ENCODE results near the gene BRD1.

BRD1 gene

DNA sequence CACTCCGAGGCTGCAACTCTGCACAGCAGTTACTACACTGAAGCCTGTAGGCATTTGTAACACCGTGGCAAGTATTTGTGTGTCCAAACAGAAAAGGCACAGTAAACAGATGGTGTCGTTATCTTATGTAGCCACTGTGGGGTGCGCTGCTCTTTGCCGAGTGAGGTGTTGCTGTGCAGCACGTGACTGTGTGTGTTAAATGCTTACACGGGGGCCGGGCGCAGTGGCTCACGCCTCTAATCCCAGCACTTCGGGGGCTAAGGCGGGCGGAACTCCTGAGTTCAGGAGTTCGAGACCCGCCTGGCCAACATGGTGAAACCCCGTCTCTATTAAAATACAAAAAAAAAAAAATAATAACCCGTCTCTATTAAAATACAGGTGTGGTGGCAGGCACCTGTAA is 37.5 kb upstream of the BRD1 start:
- no peak overlapping the region for H3K4me3 ChIP-seq (ENCODE audit: insufficient read depth, low read depth, low read length)
- 89 to 90% methylated on average over 17 of the region's 17 CpGs for WGBS, 2 experiments

GRCh38 chr22:49863931-49864330 is 36.3 kb upstream of the BRD1 start:
- Histone ChIP-seq H3K27ac (ENCODE audit: insufficient read depth, low read depth, low read length, poor library complexity, severe bottlenecking) (no peak overlapping the region), H3K4me1 (ENCODE audit: control insufficient read depth, insufficient read depth, low read length) (no peaks in the 10 kb centered on the region), H3K27me3 (ENCODE audit: control insufficient read depth, insufficient read depth, low read length, poor library complexity, severe bottlenecking) (no peaks in the 10 kb centered on the region), H3K4me3 (ENCODE audit: insufficient read depth, low read depth, low read length) (no peak overlapping the region), H3K9me3 (ENCODE audit: control insufficient read depth, low read length) (no peaks in the 10 kb centered on the region), H3K36me3 (ENCODE audit: control insufficient read depth, insufficient read depth, low read length) (peaks cover 8% of the 10 kb centered on the region)
- WGBS, 2 experiments, result 79 to 83% methylated on average over 7 of the region's 7 CpGs

More for the DNA sequence above, 37.5 kb upstream of the BRD1 start:
- no peaks in the 10 kb centered on the region for H3K27me3 ChIP-seq (ENCODE audit: control insufficient read depth, insufficient read depth, low read length, poor library complexity, severe bottlenecking)
- H3K36me3 ChIP-seq (ENCODE audit: control insufficient read depth, insufficient read depth, low read length), result peaks cover 8% of the 10 kb centered on the region
- no peaks in the 10 kb centered on the region for H3K9me3 ChIP-seq (ENCODE audit: control insufficient read depth, low read length)
- H3K4me1 ChIP-seq (ENCODE audit: control insufficient read depth, insufficient read depth, low read length), result no peaks in the 10 kb centered on the region
- no peak overlapping the region for H3K27ac ChIP-seq (ENCODE audit: insufficient read depth, low read depth, low read length, poor library complexity, severe bottlenecking)

DNA sequence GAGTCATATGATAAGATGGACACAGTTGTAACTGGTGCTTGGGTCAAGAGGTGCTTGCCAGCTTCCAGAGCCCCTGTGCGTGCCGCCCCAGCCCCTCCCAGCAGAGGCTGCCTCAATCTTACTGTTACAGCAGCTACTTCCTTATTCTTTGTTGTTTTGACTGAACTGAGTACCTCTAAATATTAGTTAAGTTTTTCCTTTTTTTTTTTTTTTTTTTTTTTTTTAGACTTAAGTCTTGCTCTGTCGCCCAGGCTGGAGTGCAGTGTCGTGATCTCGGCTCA is 34.8 kb upstream of the BRD1 start:
- Histone ChIP-seq H3K4me3 (ENCODE audit: insufficient read depth, low read depth, low read length) (no peak overlapping the region), H3K27ac (ENCODE audit: insufficient read depth, low read depth, low read length, poor library complexity, severe bottlenecking) (no peak overlapping the region), H3K9me3 (ENCODE audit: control insufficient read depth, low read length) (no peaks in the 10 kb centered on the region), H3K27me3 (ENCODE audit: control insufficient read depth, insufficient read depth, low read length, poor library complexity, severe bottlenecking) (no peaks in the 10 kb centered on the region), H3K36me3 (ENCODE audit: control insufficient read depth, insufficient read depth, low read length) (peaks cover 6% of the 10 kb centered on the region), H3K4me1 (ENCODE audit: control insufficient read depth, insufficient read depth, low read length) (no peaks in the 10 kb centered on the region)
- WGBS, 2 experiments, result 96 to 99% methylated on average over 5 of the region's 5 CpGs

DNA sequence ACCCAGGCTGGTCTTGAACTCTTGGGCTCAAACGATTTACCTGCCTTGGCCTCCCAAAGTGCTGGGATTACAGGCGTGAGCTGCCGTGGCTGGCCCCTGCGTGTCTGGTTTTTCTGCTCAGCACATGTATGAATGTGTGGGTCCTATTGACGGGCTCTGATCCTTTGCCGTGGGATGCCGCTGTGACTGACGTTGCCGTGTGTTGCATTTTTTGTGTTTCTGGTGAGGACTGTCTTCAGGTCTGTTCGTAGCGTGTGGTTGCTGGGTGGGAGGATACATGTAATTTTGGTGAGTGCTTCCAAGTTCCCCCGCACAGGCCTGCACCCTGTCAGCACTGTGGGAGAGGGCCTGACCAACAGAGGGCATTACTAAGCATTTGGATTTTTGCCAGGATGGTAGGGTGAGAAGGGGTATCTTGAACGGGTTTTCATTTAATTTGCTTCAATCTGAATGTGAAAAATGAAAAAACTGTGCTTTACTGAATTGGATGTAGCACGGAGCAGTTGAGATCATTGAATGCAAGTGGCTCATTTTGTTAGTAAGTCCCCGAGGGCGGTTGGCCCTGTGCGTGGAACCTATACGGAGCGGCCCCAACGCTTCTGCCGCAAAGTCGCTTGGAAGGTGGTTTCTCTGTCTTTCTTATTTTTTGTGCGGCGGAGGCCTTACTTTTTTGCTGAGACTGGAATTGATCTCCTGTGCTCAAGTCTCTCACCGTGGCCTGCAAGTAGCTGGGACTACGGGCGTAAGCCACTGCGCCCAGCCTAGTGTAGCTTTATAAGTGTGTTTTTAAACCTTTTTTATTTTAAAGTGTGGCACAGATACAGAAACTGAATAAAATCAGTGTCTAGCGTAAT is 34.2 kb upstream of the BRD1 start:
- no peaks in the 10 kb centered on the region for H3K9me3 ChIP-seq (ENCODE audit: control insufficient read depth, low read length)
- H3K36me3 ChIP-seq (ENCODE audit: control insufficient read depth, insufficient read depth, low read length), result peaks cover under 1% of the 10 kb centered on the region
- H3K4me3 ChIP-seq (ENCODE audit: insufficient read depth, low read depth, low read length), result no peak overlapping the region
- 93 to 95% methylated on average over 29 of the region's 29 CpGs for WGBS, 2 experiments
- no peak overlapping the region for H3K27ac ChIP-seq (ENCODE audit: insufficient read depth, low read depth, low read length, poor library complexity, severe bottlenecking)
- H3K4me1 ChIP-seq (ENCODE audit: control insufficient read depth, insufficient read depth, low read length), result no peaks in the 10 kb centered on the region
- H3K27me3 ChIP-seq (ENCODE audit: control insufficient read depth, insufficient read depth, low read length, poor library complexity, severe bottlenecking), result no peaks in the 10 kb centered on the region

- 92 to 95% methylated on average over 13 of the region's 14 CpGs for WGBS, 2 experiments
- H3K27me3 ChIP-seq (ENCODE audit: control insufficient read depth, insufficient read depth, low read length, poor library complexity, severe bottlenecking), result no peaks in the 10 kb centered on the region
- H3K9me3 ChIP-seq (ENCODE audit: control insufficient read depth, low read length), result no peaks in the 10 kb centered on the region
- H3K36me3 ChIP-seq (ENCODE audit: control insufficient read depth, insufficient read depth, low read length), result no peaks in the 10 kb centered on the region
- no peak overlapping the region for H3K4me3 ChIP-seq (ENCODE audit: insufficient read depth, low read depth, low read length)
- peaks cover 17% of the 10 kb centered on the region for H3K4me1 ChIP-seq (ENCODE audit: control insufficient read depth, insufficient read depth, low read length)
- no peak overlapping the region for H3K27ac ChIP-seq (ENCODE audit: insufficient read depth, low read depth, low read length, poor library complexity, severe bottlenecking)
Observed at GRCh38 chr22:49858827-49859226, 31.2 kb upstream of the BRD1 start.

DNA sequence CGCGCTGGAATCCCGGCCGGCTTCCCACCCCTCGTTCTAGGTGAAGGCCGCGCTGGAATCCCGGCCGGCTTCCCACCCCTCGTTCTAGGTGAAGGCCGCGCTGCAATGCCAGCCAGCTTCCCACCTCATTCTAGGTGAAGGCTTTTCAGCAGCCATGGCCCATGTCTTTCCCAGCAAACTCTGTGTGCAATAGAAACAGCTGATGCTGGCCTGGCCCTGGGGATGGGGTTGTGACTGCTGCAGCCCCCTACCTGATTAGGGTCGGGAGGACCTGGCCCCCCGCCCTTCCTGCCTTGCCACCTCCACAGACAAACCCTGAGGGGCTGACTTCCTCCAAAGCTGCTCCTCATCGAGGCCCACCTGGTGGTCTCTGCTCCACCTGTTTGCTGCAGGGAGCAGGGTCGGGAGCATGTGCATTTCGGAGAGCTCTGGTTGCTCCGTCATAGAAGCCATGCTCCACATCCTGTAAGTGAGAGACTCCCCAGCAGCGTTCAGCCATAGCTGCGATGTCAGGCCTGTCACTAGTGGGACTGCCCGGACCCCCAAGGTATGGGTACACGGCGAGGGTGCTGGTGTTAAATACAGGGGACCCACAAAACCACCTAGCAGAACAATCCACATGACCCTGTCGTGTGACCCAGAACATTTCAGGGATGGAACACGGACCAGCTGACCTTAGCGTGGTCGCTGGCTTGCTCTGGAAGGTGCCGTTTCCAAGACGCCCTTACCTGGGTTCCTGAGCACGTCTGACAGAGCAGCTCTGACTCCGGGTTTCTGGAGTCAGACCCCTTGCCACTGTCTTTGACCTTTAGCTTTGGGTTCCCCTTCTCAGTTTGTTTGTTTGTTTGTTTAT is 29.3 kb upstream of the BRD1 start:
- Histone ChIP-seq H3K27me3 (ENCODE audit: control insufficient read depth, insufficient read depth, low read length, poor library complexity, severe bottlenecking) (peaks cover 12% of the 10 kb centered on the region), H3K4me1 (ENCODE audit: control insufficient read depth, insufficient read depth, low read length) (peaks cover 17% of the 10 kb centered on the region), H3K36me3 (ENCODE audit: control insufficient read depth, insufficient read depth, low read length) (no peaks in the 10 kb centered on the region), H3K9me3 (ENCODE audit: control insufficient read depth, low read length) (no peaks in the 10 kb centered on the region), H3K4me3 (ENCODE audit: insufficient read depth, low read depth, low read length) (no peak overlapping the region), H3K27ac (ENCODE audit: insufficient read depth, low read depth, low read length, poor library complexity, severe bottlenecking) (no peak overlapping the region)
- 91 to 92% methylated on average over 31 of the region's 31 CpGs for WGBS, 2 experiments

DNA sequence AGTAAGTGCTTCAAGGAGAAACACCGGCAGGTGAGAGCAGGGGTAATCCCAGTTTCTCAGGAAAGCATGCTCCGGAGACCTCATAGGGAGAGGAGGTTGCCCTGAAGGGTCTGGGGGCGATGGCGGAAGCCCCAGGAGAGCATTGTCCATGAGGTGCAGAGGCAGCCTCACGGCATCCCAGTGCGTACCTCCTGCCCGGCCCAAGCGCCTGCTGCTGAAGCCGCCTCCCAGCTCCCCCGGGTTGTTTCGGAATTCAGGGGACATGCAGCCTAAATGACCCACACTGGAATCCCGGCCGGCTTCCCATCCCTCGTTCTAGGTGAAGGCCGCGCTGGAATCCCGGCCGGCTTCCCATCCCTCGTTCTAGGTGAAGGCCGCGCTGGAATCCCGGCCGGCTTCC is 28.7 kb upstream of the BRD1 start:
- WGBS, 2 experiments, result 85 to 86% methylated on average over 18 of the region's 23 CpGs
- Histone ChIP-seq H3K27me3 (ENCODE audit: control insufficient read depth, insufficient read depth, low read length, poor library complexity, severe bottlenecking) (peaks cover 18% of the 10 kb centered on the region), H3K4me3 (ENCODE audit: insufficient read depth, low read depth, low read length) (no peak overlapping the region), H3K36me3 (ENCODE audit: control insufficient read depth, insufficient read depth, low read length) (no peaks in the 10 kb centered on the region), H3K4me1 (ENCODE audit: control insufficient read depth, insufficient read depth, low read length) (peaks cover 17% of the 10 kb centered on the region), H3K9me3 (ENCODE audit: control insufficient read depth, low read length) (no peaks in the 10 kb centered on the region), H3K27ac (ENCODE audit: insufficient read depth, low read depth, low read length, poor library complexity, severe bottlenecking) (no peak overlapping the region)

- Histone ChIP-seq H3K4me1 (ENCODE audit: control insufficient read depth, insufficient read depth, low read length) (peaks cover 17% of the 10 kb centered on the region), H3K9me3 (ENCODE audit: control insufficient read depth, low read length) (no peaks in the 10 kb centered on the region), H3K27me3 (ENCODE audit: control insufficient read depth, insufficient read depth, low read length, poor library complexity, severe bottlenecking) (peaks cover 28% of the 10 kb centered on the region), H3K36me3 (ENCODE audit: control insufficient read depth, insufficient read depth, low read length) (no peaks in the 10 kb centered on the region), H3K27ac (ENCODE audit: insufficient read depth, low read depth, low read length, poor library complexity, severe bottlenecking) (no peak overlapping the region), H3K4me3 (ENCODE audit: insufficient read depth, low read depth, low read length) (peak overlapping the region; percentile 87)
- 64 to 66% methylated on average over 9 of the region's 9 CpGs for WGBS, 2 experiments
Observed at GRCh38 chr22:49855251-49855911, 27.7 kb upstream of the BRD1 start.

DNA sequence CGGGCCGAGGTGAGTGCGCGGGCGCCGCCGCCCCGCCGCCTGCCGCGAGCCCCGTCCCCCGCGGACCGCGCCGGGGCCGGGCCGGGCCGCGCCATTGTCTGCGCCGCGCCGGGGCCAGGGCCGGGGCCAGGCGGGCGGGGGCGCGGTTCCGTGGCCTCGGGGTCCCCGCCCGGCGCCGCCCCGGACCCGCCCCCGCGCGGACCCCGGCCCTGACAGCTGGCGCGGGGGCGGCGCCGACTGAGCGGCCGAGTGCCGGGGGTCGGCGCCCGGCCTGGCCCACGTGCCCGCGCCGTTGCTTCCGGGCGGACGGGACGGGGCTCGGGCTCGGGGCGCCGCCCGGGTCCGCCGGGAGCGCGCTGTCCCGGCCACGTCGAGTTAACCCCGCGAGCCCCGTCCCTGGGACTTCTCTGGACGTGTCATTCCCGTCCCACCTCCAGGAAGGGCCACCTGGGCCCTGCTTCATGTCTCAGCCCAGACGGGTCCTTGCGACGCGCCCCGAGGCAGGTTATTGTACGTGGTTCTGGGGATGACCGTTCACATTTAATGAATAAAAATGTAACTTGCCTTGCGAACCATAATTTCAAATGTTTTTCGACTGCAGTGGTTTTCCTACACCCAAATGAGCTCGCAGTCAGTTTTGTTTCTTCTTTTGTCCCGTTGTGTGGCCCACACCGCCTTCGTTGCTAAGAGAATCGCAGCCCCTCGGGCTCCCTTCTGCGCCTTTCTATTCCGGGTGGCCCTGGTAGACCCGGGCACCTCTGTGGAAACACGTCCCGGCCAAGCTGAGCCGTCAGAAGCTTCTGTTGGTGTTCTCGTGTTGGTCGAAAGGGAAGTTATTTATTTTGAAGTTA is 26.5 kb upstream of the BRD1 start:
- WGBS, 2 experiments, result 1% methylated on average over 101 of the region's 101 CpGs
- Histone ChIP-seq H3K9me3 (ENCODE audit: control insufficient read depth, low read length) (no peaks in the 10 kb centered on the region), H3K27me3 (ENCODE audit: control insufficient read depth, insufficient read depth, low read length, poor library complexity, severe bottlenecking) (peaks cover 40% of the 10 kb centered on the region), H3K36me3 (ENCODE audit: control insufficient read depth, insufficient read depth, low read length) (no peaks in the 10 kb centered on the region), H3K4me1 (ENCODE audit: control insufficient read depth, insufficient read depth, low read length) (peaks cover 17% of the 10 kb centered on the region), H3K27ac (ENCODE audit: insufficient read depth, low read depth, low read length, poor library complexity, severe bottlenecking) (peak overlapping the region; percentile 77), H3K4me3 (ENCODE audit: insufficient read depth, low read depth, low read length) (peak overlapping the region; percentile 87)
